Heart left ventricle (tissue), 16 donors: ENCODE results near the gene DENND4B. TPM values are rescaled to one million over a fixed set of nuclear protein-coding genes. Genes with fewer than 3 reads are reported as not detected.
A peak's percentile ranks its signal among the peaks of the same experiment; 100 is the strongest.

Experiments
- ATAC-seq, 4 donors: fragments of 200-7000 bp; cut with Tn5 transposase; one replicate each; pipeline ENCODE4 v1.9.1; 2020 to 2022; ENCODE audit warnings: moderate library complexity in 4 of 4, mild to moderate bottlenecking in 3 of 4, moderate number of reproducible peaks in 1 of 4
- DNase-seq, 5 donors: peaks; one replicate each; pipeline ENCODE4 v3.0.0-alpha.2; 2020
- H3K27ac ChIP-seq, 12 donors: fragments of 200-600 bp; sonication (generic) in 4 of 12; one replicate each; pipeline versions ENCODE4 v1.5.0 to v1.8.0; 2016 to 2022; ENCODE audit warnings: mild to moderate bottlenecking in 2 of 12
- H3K27me3 ChIP-seq, 9 donors: fragments of 200-600 bp; sonication (generic) in 2 of 9; one replicate each; pipeline versions ENCODE4 v1.5.1 to v1.8.0; 2016 to 2022; ENCODE audit warnings: mild to moderate bottlenecking in 3 of 9
- H3K36me3 ChIP-seq, 9 donors: fragments of 200-600 bp; sonication (generic) in 2 of 9; one replicate each; pipeline versions ENCODE4 v1.5.0 to v1.8.0; 2018 to 2022; ENCODE audit warnings: mild to moderate bottlenecking in 2 of 9
- H3K4me1 ChIP-seq, 12 donors: fragments of 200-600 bp; sonication (generic) in 4 of 12; one replicate each; pipeline versions ENCODE4 v1.5.0 to v1.8.0; 2016 to 2022; ENCODE audit warnings: mild to moderate bottlenecking in 3 of 12
- H3K4me3 ChIP-seq, 12 donors: fragments of 200-600 bp; sonication (generic) in 4 of 12; one replicate each; pipeline versions ENCODE4 v1.5.0 to v1.8.0; 2017 to 2022; ENCODE audit warnings: mild to moderate bottlenecking in 9 of 12, moderate library complexity in 4 of 12
- H3K9me3 ChIP-seq, 12 donors: fragments of 200-600 bp; sonication (generic) in 4 of 12; one replicate each; pipeline versions ENCODE4 v1.5.0 to v1.8.0; 2016 to 2022; ENCODE audit warnings: mild to moderate bottlenecking in 1 of 12
- CTCF ChIP-seq, 12 donors: fragments of 200-600 bp; sonication (generic) in 4 of 12; IDR thresholded peaks; one replicate each; pipeline versions ENCODE4 v1.5.0 to v1.8.0; 2018 to 2022; ENCODE audit warnings: antibody characterized with exemption in 12 of 12, mild to moderate bottlenecking in 5 of 12
- POLR2A ChIP-seq, 2 donors: fragments of 450-650 bp; IDR thresholded peaks; one replicate each; pipeline ENCODE4 v1.6.1; 2017; ENCODE audit warnings: antibody characterized with exemption in 2 of 2, mild to moderate bottlenecking in 2 of 2, moderate library complexity in 2 of 2
- WGBS, 4 donors: extraction: QIAGEN DNeasy Blood & Tissue Kit in 2 of 4; methylation state at CpG; one replicate each; pipeline versions ENCODE4 v1.1.5 to v1.1.7; 2013 to 2018; 5-methylcytosine and 5-hydroxymethylcytosine counted together
- intact Hi-C, 10 donors: fragments of 100-400 bp; cut with DNase I; formaldehyde crosslinking; loops; one replicate each; pipeline versions ENCODE4 v1.11.1 to v1.14.2; 2022
- polyA plus RNA-seq, 2 donors: library from polyadenylated mRNA; stranded (reverse); fragments of 200-250 nt; gene quantifications; one replicate each; pipeline ENCODE4 v1.2.3, GENCODE V29; 2013
- total RNA-seq, 9 donors: library from RNA; depleted of rRNA in 2 of 9; stranded (reverse); fragments of >200 nt in 2 of 9; fragmentation: NEBNext Ultra II Directional in 3 of 9; extraction: Animal tissue kit (Norgen Biotek cat#: 25700) in 3 of 9; gene quantifications; one replicate each; pipeline versions ENCODE4 v1.1.0 to v1.2.4, GENCODE V29; 2016 to 2023
- donor health status: ischemic (EF 13 %, LVEDD 7.1; RV severe dilation, severe dysfunction).
- donor health status: healthy with polysubstance abuse.
- donor health status: DM: no; HTN: yes; CAD: no.
- donor health status: DM: no; HTN: no; CAD: no.
- donor health status: ischemic (EF 25% LVEDD 6.9; RV normal size, moderate dysfunction).
- donor health status: ischemic (EF 25% LVEDD 5.7; RV mildly dilated, moderate dysfunction).
- donor health status: healthy.
- donor health status: DM: yes; HTN: yes; CAD: no.
- donor health status: ischemic (EF 35%, LVEDD 5.7; RV mildly dilated, moderate dysfunction).
- donor health status: nonischemic (EF 11% LVEDD 7.7; RV severe dilation, severe dysfunction).
- donor health status: DM: yes; HTN: yes; CAD: no.
- donor health status: PGD.
- donor health status: ischemic (EF 29% LVEDD 5.4; RV normal size, mild dysfunction).
- donor health status: nonischemic (EF 23%, LVEDD 6.1; RV moderate dilation, normal function).

The DENND4B gene
- total and polyA plus RNA-seq, 11 donors: 30.5 to 60.7 (median 40.8) TPM

- ATAC-seq: no peak
- TF ChIP-seq CTCF (IDR thresholded peaks at IDR 0.05) (no peak), POLR2A (IDR thresholded peaks at IDR 0.05) (no peak)
- peaks cover 0 to 52% (median 19%) of the 10 kb centered on the region in 12 donors for H3K4me1 ChIP-seq
- no peak for DNase-seq
- H3K27ac ChIP-seq: no peak overlapping the region
- intact Hi-C loops: no loop called here
- H3K27me3 ChIP-seq: no peaks in the 10 kb centered on the region
- 92 to 96% (median 94%) methylated on average over 3 of the region's 3 CpGs for WGBS, 4 donors
- peaks cover 0 to 36% (median 33%) of the 10 kb centered on the region in 9 donors for H3K36me3 ChIP-seq
- H3K4me3 ChIP-seq: no peak overlapping the region
- H3K9me3 ChIP-seq: no peaks in the 10 kb centered on the region
These were observed 26.6 kb upstream of the DENND4B start for GRCh38 chr1:153973071-153973470.

GRCh38 chr1:153970346-153970745, 23.8 kb upstream of the DENND4B start:
- TF ChIP-seq POLR2A (IDR thresholded peaks at IDR 0.05) (no peak), CTCF (IDR thresholded peaks at IDR 0.05) (no peak)
- peaks cover 0 to 28% (median 25%) of the 10 kb centered on the region in 9 donors for H3K36me3 ChIP-seq
- WGBS, 4 donors: 76 to 92% (median 86%) methylated on average over 2 of the region's 2 CpGs
- intact Hi-C loops: no loop called here
- H3K9me3 ChIP-seq: no peaks in the 10 kb centered on the region
- H3K27me3 ChIP-seq: no peaks in the 10 kb centered on the region
- no peak for ATAC-seq
- DNase-seq: no peak
- no peak overlapping the region for H3K4me3 ChIP-seq
- peaks cover 0 to 50% (median 20%) of the 10 kb centered on the region in 12 donors for H3K4me1 ChIP-seq
- H3K27ac ChIP-seq: no peak overlapping the region

- no peak for TF ChIP-seq CTCF (IDR thresholded peaks at IDR 0.05)
- no peak for TF ChIP-seq POLR2A (IDR thresholded peaks at IDR 0.05)
- Histone ChIP-seq H3K4me1 (peaks cover 0 to 51% (median 25%) of the 10 kb centered on the region in 12 donors), H3K27ac (no peak overlapping the region), H3K27me3 (no peaks in the 10 kb centered on the region), H3K9me3 (no peaks in the 10 kb centered on the region), H3K4me3 (peak overlapping the region in 3 of 12 donors; percentile 64 to 78 (median 68)), H3K36me3 (peaks cover 0 to 14% (median 11%) of the 10 kb centered on the region in 9 donors)
- whole genome bisulfite sequencing, 4 donors: 79 to 94% (median 91%) methylated on average over 2 of the region's 2 CpGs; no CpG with 5 or more reads in 1 of the 4 donors
- DNase-seq: no peak
- ATAC-seq: no peak
- intact Hi-C loops: loop anchor here in 1 of 10 donors (5.0 kb wide), 2 partner anchors 177 to 292 kb away; partner anchors contain the start of gene NPR1
These were observed 22.5 kb upstream of the DENND4B start for GRCh38 chr1:153968972-153969371.

- Histone ChIP-seq H3K4me3 (peak overlapping the region in 11 of 12 donors; percentile 57 to 84 (median 65)), H3K36me3 (peaks cover 0 to 9% (median 6%) of the 10 kb centered on the region in 9 donors), H3K4me1 (peaks cover 0 to 53% (median 27%) of the 10 kb centered on the region in 12 donors), H3K27ac (peak overlapping the region in 5 of 12 donors; percentile 30 to 96 (median 93)), H3K27me3 (no peaks in the 10 kb centered on the region), H3K9me3 (no peaks in the 10 kb centered on the region)
- ATAC-seq (no peak), DNase-seq (no peak)
- TF ChIP-seq CTCF (IDR thresholded peaks at IDR 0.05) (no peak), POLR2A (IDR thresholded peaks at IDR 0.05) (no peak)
- intact Hi-C loops: loop anchor here in 1 of 10 donors (5.0 kb wide), 2 partner anchors 176 to 291 kb away; partner anchors contain the start of gene NPR1
- 4 to 9% (median 6%) methylated on average over 11 to 13 of the region's 13 CpGs for WGBS, 4 donors
These were observed 21.9 kb upstream of the DENND4B start for GRCh38 chr1:153968408-153968807.
